OCI-LY3 (cell line): ENCODE measurements around the gene EXD3.

ENCODE experiments used
- EZH2phosphoT487 ChIP-seq: fragments of 200-600 bp; shearing (Covaris generic); IDR thresholded peaks from 2 replicates; pipeline ENCODE4 v1.6.1; 2018; ENCODE audit warnings: antibody characterized with exemption, mixed run types, low read depth
- TF ChIP-seq, protein P1 (sequence below): fragments of 200-600, 300-600 bp; sonication (generic); IDR thresholded peaks from 2 replicates; pipeline ENCODE4 v1.5.1; 2014; ENCODE audit warnings: antibody characterized with exemption, low read length, low read depth

DNA sequence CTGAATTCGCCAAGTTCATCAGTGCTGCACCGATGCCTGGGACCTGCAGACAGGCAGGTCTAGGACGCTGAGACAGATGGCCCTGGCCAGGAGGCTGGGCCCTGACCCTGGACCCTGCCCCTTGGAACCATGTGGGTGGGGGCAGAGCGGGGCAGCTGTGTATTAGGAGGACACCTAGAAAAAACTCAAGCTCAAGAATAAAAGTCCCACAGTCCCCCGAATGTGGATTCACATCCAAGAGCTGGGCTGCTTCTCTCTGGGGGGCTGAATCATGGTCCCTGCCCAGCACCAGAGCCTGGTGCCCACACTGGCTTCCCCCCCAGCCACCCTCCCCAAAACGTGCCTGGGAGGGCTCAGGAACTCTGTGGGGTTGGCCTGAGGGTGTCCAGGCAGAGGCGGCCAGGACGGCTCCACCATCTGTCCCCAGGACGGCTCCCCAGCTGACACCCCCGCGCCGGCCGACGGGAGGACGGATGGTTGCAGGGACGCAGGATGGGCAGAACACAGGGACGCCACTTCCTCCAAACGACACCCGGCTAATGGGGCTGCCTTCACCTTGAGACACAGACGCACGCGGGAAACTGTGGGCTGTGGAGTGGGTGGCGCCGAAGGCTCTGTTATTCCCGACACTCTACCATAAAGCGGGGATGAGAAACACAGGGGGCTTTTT, 34.9 kb downstream of the EXD3 start:
- TF ChIP-seq, protein P1, sequence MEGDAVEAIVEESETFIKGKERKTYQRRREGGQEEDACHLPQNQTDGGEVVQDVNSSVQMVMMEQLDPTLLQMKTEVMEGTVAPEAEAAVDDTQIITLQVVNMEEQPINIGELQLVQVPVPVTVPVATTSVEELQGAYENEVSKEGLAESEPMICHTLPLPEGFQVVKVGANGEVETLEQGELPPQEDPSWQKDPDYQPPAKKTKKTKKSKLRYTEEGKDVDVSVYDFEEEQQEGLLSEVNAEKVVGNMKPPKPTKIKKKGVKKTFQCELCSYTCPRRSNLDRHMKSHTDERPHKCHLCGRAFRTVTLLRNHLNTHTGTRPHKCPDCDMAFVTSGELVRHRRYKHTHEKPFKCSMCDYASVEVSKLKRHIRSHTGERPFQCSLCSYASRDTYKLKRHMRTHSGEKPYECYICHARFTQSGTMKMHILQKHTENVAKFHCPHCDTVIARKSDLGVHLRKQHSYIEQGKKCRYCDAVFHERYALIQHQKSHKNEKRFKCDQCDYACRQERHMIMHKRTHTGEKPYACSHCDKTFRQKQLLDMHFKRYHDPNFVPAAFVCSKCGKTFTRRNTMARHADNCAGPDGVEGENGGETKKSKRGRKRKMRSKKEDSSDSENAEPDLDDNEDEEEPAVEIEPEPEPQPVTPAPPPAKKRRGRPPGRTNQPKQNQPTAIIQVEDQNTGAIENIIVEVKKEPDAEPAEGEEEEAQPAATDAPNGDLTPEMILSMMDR = no peak
- no peak for TF ChIP-seq EZH2phosphoT487
